NCI-H82 treated with DMSO at 0.1 percent for 48 hours (cell line): ENCODE measurements around the gene BCL7A.
"Not testable (repeated sequence)": the region's sequence is repeated elsewhere in the genome, so short reads cannot be mapped to it uniquely, and the experiment has no call there.

Source experiments
- DNase-seq: peaks from one replicate; lab custom pipeline; 2025; ENCODE audit not compliant: unreplicated experiment; lab: John Stamatoyannopoulos, UW

The BCL7A gene

DNA sequence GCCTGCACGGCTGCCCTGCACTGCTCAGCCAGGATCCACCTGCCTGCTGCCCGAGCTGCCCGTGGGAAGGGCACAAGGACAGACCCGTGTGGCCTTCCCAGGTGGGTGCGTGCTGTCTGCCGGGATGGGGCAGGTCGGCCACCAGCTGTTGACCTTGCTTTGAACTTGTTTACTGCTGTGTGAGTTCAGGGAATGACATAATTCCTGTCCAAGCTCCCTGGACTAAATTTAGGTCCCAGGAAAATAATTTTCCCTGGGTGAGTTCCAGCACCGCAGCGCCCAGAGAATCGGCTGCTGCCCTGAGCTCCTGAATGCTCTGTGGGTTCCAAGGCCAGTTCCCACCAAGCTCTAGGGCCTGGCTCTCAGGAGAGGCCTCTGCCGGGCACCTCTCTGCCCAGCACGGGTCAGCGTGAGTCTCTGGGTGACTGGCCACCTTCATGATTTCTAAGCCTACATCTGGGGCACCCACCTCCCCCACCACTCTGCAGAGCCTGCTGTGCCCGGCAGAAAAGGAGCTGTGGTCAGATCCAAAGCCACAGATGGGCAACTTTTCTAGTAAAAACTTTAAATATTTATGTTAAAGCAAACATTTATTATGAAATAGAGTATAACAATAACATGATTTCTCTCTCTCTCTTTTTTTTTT, 29.7 kb downstream of the BCL7A start:
- no peak for DNase-seq

DNA sequence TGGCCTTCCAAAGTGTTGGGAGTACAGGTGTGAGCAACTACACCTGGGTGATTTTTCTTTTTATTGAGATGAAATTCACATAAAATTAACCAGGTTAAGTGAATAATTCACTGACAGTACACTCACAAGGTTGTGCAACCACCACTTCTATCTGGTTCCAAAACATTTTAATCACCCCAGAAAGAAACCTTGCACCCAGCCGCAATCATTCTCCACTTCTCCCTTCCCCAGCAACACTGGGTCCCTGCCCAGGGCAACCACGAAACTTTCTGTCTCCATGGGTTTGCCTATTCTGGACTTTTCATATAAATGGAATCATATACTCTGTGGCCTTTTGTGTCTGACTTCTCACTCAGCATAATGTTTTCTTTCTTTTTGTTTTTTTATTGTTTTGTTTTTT, 30.6 kb downstream of the BCL7A start:
- DNase-seq = no peak

DNA sequence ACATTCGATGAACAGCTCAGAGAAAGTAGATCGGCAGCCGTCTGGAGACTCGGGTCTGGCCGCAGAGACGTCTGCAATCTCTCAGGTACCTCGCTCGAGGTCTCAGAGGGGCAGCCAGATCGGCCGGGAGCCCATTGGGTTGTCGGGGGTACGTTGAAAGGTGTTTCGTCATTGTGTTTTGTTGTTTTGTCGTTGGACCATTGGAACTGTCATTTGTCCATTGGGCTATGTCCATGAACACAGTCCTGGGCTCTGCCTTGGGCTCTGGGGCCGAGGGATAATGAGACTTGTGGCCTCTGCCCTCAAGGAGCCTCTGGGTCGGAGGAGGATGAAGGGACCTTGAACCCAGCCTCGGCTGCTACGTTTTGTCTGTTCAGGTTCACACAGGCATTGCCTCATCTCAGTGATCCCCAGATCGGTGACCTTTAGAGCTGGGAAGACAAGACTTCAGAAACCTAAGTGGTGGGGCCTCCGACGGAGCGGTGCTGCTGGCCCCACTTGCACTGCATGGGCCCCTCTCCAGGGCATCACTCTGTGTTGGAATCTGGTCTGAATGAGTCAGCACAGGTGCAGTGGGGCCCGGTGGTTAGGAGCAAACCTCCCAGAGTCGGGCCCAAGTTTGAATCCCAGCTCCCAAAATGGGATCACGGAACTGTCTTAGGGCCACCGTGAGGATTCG, 33.3 kb downstream of the BCL7A start:
- no peak for DNase-seq

DNA sequence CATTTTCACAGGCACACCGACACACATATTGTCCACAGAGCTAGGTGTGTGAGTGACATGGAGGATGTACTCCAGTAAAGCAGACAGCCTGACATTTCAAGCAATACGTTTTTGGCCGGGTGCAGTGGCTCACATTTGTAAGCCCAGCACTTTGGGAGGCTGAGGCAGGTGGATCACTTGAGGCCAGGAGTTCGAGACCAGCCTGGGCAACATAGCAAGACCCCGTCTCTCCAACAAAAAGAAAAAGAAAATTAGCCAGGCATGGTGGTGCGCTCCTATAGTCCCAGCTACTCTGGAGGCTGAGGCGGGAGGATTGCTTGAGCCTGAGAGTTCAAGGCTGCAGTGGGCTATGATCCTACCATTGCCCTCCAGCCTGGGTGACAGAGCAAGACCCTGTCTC, 34.7 kb downstream of the BCL7A start:
- not testable (repeated sequence) for DNase-seq

DNA sequence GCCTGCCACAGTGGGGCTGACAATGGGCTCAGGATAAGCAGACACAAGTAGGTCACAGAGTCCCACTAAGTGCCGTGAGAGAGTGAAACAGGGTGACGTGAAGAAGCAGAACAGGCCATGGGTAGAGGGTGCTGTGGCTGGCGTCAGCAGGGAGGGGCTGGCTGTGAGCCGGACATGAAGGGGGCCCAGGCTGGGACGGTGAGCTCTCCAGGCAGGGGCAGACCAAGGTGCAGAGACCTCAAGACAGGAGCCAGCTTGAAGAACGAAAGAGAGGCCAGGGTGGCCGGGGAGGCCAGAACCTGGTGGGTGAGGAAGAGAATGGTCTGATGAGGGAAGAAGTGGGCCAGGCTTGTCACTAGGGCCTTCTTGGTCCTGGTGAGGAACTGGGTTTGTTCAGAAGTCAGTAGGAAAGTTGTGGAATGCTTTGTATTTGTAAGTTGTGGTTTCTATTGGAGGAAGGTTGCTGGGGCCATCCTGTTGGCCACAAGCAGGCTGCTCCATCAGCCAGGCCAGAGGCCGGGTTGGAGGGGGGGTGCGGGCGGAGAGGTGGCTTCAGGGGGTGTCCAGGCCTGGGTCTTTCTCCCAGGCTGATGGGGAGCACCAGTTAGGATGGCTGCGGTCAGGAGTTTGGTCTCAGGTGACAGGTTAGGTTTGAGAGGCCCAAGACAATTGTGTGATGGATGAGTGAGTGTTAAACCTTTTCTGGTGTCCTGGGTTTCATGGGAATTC, 35.5 kb downstream of the BCL7A start:
- DNase-seq = no peak

DNA sequence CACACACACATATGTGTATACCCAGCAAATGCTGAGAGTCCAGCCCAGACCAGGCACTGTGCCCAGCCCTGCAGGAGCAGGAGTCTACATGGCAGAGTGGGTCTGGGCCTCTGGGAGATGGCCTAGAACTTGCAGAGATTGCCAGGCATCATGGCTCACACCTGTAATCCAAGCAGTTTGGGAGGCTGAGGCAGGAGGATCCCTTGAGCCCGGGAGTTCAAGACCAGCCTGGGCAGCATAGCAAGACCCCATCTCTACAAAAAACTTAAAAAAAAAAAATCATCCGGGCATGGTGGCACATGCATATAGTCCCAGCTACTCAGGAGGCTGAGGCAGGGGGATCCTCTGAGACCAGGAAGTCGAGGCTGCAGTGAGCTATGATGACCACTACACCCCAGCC, 36.1 kb downstream of the BCL7A start:
- no peak for DNase-seq

DNA sequence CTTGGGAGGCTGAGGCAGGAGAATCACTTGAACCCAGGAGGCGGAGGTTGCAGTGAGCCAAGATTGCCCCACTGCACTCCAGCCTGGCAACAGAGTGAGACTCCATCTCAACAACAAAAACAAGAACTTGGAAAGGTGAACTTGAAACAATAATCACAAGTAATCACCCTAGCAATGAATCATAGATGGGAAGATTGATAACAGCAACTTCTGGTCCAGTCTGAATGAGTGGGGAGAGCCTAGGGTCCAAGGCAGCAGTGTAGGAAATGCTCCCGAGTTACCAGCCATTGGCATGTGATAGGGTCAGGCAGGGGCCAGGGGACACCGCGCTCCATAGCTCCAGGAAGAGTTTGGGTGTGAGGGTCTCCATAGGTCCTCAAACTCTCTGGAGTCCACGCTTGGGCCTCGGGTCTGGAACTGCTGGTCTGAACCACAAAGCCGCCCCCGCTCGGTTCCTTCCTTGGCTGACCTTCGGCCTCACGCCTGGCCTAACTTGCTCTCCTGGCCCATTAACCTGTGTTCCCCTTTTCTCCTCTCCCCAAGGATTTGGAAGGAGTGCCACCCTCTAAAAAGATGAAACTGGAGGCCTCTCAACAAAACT, 37.0 kb downstream of the BCL7A start:
- no peak for DNase-seq

DNA sequence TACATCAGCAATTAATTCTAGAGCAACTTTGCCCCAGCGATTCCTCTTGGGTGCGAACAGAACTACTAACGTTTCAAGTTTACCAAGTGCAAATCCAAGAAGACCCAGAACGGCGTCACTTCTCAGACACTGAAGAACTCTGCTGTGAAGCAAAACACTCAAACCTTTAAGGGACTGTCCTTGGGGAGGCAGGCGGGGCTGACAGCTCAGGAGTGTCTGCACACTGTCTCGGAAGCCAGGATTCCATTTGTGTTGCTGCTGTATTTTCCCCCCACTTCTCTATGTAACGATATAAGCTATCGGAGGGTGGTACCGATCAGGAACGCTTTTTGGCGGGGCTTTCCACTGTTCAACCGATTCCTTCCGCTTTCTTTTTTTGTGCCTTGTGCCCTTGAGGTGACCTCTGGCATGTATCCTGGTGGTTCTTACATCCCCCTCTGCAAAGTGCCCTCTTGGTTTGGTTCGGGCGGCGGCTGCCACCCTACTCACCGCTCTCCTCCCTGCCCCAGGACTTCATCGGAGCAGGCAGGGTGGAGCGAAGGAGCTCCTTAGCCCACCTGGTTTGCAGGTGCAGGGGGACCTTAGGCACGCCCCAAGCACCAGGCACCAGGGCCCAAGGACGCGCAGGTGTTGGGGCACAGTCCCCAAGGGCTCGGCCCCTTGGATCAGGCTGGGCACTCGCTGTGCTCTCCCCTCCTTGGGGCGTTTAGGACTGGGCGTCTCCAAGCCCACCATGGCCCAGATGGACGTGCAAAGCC, 37.7 kb downstream of the BCL7A start:
- DNase-seq = no peak

DNA sequence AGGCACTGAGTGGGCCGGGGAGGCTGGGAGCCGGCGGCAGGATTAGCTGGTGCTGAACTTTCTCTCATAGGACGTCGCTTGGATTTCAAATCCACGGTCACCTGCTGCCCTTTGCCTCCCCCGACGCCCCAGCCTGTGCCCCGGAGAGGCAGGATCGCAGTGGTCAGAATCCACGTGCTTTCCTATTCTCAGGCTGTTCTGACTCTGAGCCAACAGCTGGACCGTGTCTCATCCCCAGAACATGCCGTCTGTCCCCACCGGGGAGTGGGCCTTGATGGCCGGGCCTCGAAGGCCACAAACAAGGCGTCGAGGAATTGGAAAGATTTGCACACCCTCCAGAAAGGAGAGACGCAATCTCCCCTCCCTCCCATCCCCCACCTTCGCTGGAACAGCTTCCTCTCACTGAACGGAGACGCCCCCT, 38.4 kb downstream of the BCL7A start:
- no peak for DNase-seq

DNA sequence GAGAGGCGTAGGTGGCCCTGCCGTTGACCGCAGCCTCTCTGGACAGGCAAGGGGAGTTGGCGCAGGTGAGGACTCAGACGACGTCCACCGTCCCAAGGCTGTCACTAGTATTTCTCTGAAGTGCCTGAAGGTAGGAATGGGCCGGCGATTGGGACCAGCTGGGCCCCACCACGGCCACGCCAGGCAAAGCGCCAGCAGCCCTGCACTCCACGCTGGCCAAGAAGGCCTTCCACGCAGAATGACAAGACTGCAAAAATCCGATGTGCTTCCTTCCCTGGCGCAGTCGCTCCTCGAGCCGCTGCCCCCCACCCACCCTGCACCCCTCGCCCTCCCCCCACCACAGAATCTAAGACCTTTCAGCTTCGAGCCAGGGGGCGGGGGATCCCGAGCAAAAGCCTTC, 39.6 kb downstream of the BCL7A start:
- no peak for DNase-seq

DNA sequence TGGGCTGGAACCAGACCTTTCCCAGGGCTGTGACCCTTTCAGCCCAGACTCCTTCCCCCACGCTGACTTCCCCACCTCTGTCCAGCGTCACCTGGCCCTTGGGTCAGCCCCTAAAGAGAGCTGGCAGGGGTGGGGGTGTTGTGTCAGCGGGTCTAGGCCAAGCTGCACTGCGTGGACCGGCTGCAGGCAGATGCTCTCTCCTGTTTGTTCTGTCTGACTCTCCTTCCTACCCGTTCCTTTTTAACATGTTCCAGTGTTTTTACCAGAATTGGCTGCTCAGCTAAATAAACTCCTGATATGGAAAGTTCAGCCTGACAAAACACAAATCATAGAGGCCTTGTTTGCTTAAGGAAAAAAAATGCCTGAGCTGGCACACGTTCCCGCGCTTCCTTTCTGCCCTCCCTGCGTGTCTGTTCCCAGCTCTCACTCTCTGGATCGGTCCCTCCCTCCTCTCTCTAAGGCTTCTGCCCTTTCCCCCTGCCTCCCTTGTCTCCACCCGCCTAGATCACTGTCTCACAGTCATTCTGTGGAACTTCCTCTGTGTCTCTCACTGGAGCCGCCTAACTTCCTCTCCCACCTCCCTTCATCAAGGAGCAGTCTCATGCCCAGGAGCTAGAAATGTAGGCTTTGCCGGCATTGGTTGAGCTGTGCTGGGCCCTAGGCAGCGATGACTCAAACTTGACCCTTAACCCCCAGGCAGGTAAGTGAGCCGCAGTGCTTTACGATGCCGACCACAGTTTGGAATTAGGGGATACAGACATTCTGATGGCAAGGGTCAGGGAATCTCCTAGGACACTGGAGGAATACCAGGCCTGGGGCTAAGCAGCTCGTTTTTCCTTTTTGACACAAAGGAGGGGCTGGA, 41.4 kb downstream of the BCL7A start:
- DNase-seq = no peak

DNA sequence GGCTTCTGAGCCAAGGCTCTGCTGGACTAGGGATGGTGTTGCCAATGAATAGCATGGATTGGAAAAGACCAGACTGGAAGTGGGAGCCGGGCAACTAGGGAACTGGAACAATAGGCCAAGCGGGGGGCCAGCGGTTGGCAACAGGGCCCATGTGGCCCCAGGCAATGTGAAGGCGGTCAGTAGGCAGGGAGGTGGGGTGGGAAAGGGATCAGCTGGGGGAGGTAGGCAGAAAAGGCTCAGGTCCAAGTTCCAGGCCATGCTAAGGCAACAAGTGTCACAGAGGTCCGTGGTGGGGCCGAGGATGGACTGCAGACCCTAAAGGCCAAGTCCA, 42.0 kb downstream of the BCL7A start:
- no peak for DNase-seq

DNA sequence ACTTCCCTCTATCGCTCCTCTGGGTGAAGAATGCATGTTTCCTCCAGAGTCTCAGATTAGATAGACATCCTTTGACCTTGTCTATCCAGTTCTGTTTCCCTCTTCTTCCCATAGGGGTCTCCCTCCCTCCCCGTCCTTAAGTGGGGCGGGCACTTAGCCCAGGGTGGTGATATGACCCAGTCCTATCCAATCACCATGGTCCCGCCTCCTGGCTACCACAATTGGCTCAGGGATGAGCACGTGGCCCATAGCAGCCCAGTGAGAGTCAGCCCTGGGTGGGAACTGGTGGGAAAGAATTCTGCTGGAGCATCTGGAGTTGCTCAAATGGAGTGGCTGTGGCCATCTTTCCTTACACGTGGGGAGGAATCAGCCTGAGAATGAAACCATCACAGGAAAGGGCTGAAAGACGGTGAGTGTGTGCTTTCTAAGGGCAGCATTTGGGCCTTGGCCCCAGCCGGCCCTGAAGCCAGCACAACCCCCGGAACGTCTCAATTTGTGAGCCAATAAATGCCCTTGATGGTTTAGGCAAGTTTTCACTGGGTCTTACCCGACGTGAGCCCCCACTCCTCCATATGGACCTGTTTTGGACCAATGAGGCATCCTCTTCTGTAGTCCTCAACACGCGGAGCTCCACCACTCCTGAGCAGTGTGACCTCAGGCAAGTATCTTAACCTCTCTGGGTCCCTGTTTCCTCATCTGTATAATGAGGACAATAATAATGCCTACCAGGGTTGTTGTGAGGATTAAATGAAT, 42.5 kb downstream of the BCL7A start:
- DNase-seq = peak; percentile 82

DNA sequence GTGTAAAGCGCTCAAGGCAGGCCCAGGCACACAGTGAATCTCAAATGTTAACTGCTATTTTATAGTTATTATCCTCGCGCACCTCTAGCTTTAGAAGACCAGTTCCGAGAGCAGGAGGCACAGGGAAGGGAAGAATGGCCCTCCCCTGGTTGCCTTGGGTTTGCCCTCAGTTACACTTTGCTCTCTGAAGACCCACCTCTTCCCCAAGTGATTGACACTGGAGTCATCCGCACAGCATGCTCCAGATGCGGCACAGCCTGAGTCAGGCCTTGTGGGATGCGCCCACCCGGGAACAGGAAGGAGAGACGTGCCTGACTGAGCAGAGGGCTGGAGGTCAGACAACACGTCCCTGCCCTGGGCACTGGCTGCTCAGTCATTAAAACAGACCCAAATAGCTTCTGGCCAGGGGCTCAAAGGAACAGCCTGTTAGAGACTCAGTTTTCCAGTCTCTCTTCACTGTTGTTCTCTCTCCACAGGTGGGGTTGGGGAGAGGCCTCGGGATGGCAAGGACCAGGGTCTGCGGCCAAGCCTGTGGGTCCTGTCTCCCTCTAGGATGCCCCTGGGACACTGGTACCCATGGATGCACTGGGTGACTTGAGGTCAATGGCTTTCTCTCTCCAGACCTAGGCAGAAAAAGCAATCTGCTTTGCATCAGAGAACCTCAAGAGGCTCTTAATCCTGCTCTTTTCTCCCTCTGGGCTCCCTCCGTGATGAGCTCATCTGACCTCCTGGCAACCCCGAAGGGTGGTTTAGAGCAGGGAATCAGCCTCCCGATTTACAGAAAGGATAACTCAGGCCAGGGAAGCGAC, 43.3 kb downstream of the BCL7A start:
- DNase-seq = peak; percentile 44

DNA sequence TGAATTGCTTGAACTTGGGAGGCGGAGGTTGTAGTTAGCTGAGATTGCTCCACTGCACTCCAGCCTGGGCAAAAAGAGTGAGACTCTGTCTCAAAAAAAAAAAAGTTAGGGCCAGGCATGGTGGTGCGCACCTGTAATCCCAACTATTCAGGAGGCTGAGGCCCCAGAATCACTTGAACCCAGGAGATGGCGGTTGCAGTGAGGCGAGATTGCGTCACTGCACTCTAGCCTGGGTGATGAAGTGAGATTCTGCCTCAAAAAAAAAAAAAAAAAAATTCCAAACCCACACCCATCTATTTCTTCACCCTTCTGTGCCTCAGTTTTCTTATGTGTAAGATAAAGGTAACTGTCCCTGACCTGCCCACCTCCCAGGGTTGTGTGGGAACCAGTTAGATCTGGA, 45.9 kb downstream of the BCL7A start:
- DNase-seq = no peak

DNA sequence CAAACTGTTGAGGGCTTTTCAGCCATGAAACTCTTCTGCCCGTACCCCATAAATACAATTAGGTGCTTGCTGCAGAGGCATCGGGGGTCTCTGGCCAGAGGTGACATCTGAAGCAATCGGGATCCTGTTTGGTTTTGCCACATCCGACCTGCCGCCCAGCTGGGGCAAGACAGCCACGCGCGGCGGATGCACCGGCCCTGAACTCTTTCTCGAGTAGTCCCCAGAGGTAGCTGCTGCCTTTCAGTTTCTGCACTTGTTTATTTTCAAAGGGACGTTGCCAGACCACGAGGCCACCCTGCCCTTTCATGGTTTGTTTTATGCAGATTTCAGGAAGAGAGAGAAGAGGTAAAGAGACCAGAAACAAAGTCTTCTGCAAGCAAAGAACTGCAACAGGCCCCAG, 46.3 kb downstream of the BCL7A start:
- DNase-seq = no peak

DNA sequence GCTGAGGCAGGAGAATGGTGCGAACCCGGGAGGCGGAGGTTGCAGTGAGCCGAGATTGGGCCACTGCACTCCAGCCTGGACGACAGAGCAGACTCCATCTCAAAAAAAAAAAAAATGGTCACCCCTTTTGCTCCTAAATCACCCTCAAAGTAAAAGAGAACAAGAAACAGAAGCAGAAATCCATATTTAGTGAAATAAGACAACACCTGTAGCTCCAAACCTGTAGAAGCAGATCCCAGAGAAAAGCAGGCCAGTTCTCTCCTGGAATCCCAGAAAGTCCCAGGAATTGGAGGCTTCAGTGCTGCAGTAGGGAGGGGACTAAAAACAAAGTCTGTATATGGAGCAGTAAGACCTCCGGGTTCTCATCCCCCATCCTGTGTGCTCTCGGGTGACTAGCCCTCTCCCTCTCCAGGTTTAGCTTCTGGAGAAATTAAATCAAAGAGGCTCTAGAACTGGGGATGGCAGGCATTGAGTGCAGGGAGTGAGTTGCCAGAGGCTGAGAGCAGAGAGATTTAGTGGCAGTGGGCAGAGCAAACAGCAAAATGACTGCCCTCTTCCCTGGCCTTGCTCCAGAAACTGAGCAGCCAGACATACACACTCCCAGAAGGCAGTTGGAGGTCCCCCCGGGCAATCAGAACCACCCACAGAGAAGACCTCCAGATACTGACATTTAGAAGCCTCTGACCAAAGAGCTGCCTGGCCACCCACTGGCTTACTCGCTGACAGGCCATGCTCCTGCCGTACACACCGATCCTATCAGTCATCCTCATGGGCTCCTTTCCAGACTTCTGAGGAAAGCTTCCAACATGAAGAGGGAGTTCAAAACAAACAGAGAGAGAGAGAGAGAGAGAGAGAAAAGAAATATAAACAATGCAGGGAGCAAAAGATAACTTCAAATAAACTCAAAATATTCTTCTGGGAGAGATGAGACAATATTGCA, 50.6 kb downstream of the BCL7A start:
- no peak for DNase-seq

DNA sequence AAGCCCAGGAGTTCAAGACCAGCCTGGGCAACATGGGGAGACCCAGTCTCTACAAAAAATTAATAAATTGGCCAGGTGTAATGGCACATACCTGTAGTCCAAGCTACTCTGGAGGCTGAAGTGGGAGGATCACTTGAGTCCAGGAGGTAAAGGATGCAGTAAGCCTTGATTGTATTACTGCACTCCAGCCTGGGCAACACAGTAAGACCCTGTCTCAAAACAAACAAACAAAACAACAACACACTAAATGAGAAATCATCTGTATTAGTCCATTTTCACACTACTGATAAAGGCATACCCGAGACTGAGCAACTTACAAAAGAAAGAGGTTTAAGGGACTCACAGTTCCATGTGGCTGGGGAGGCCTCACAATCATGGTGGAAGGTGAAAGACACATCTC, 52.1 kb downstream of the BCL7A start:
- no peak for DNase-seq
